Measurements from ENCODE around the gene AKT1. TPM values are rescaled to one million over a fixed set of nuclear protein-coding genes. Genes with fewer than 3 reads are reported as not detected.

Gene AKT1
- total RNA-seq, 4 donors from 2014 or later, result 51.9 to 91.0 (median 88.7) TPM

DNA sequence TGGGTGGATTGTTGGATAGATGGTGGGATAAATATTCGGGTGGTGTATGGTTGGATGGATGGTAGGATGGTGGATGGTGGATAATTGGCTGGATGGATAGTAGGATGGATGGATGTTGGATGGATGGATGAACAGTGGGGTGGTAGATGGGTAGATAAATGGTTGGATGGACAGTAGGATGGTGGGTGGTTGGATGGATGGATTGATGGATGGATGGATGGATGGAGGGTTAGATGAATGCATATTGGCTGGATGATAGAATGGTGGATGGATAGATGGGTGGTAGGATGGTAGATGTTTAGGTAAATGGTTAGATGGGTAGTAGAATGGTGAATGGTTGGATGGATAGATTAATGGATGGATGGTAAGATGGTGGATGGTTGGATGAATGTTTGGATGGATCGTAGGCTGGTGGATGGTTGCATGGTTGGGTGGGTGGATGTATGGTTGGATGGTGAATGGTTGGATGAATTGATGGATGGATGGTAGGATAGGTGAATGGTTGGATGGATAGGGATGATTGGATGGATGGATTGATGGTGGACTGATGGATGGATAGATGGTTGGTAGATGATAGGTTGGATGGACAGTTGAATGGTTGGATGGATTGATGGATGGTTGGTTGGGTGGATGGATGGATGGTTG, 28.9 kb upstream of the AKT1 start:
- intact Hi-C loops (cut with DNase I; ENCODE audit: low total_unique reads), result loop anchor here (5.0 kb wide), 1 partner anchor 52 kb away; no protein-coding TSS in a partner anchor
- 97% methylated on average over 2 of the region's 2 CpGs for WGBS, 2 donors
- H3K4me3 ChIP-seq (ENCODE audit: low read depth, poor library complexity, severe bottlenecking), result no peak overlapping the region
- DNase-seq (ENCODE audit: low spot score in 2 of 2), result no peak
- no peak for TF ChIP-seq POLR2A (IDR thresholded peaks at IDR 0.05)
- TF ChIP-seq, protein P1, sequence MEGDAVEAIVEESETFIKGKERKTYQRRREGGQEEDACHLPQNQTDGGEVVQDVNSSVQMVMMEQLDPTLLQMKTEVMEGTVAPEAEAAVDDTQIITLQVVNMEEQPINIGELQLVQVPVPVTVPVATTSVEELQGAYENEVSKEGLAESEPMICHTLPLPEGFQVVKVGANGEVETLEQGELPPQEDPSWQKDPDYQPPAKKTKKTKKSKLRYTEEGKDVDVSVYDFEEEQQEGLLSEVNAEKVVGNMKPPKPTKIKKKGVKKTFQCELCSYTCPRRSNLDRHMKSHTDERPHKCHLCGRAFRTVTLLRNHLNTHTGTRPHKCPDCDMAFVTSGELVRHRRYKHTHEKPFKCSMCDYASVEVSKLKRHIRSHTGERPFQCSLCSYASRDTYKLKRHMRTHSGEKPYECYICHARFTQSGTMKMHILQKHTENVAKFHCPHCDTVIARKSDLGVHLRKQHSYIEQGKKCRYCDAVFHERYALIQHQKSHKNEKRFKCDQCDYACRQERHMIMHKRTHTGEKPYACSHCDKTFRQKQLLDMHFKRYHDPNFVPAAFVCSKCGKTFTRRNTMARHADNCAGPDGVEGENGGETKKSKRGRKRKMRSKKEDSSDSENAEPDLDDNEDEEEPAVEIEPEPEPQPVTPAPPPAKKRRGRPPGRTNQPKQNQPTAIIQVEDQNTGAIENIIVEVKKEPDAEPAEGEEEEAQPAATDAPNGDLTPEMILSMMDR (IDR thresholded peaks at IDR 0.05), result no peak

DNA sequence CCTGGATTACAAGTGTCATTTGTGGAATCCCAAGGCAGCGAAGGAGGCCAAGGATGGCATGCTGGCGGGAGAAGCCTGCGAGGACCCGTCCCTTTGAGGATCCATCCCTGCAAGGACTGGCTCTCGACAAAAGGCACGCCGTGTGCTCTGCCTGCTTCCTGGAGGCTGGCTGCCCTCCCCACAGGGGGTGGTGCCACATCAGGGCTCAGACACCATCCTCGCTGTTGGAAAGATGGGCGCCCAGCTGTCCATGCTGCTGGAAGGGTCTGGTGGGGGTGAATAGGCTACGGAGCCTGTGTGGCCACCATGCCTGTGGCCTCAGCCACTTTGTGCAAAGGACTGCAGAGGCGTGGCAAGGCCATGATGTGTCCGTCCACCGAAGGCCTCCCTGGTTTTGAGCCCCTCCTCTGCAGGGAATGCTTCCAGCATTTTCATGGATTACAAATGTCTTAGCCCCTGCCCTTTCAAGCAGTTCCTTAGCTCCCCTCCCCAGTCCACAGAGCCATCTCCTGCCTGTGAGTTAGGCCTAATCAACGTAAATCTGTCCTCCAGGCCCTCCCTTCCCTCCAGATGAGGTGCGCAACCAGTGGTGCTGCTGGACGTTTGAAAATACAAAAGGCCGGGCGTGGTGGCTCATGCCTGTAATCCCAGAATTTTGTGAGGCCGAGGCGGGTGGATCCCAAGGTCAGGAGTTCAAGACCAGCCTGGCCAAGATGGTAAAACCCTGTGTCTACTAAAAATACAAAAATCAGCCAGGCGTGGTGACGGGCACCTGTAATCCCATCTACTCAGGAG, 27.5 kb upstream of the AKT1 start:
- no peak overlapping the region for H3K4me3 ChIP-seq (ENCODE audit: low read depth, poor library complexity, severe bottlenecking)
- intact Hi-C loops (cut with DNase I; ENCODE audit: low total_unique reads), result loop anchor here (5.0 kb wide), 1 partner anchor 51 kb away; no protein-coding TSS in a partner anchor
- WGBS, 2 donors, result 86% methylated on average over 22 of the region's 22 CpGs
- DNase-seq (ENCODE audit: low spot score in 2 of 2), result no peak
- TF ChIP-seq POLR2A (IDR thresholded peaks at IDR 0.05), result no peak
- TF ChIP-seq, protein P1 (IDR thresholded peaks at IDR 0.05), result no peak

DNA sequence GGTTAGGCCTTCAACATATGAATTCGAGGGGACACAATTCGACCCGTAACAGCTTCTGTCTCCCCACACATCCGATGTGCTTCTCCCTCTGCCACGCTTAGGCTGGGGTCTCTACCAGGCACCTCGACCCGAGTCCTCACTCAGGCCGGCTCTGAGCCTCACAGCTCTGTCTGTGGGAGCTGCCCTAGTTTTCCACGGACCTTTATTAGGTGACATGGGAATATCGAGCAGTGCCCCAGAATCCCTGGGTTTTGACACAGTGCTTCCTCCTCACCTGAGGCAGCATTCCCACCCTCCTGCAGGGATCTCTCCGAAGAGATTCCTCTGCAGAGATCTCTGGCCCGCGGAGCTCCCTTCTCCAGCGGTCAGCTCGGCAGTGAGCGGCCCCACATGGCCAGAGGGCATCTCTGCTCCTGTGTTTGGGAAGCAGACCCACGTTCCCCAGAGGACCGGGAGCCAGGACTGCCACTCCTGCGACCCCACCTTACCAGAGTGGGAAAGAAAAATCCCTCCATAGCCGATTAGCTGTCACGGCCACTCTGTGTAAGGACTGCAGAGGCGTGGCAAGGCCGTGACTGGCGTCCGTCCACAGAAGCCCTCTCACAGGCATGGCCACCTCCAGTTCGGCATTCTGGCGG, 26.5 kb upstream of the AKT1 start:
- H3K4me3 ChIP-seq (ENCODE audit: low read depth, poor library complexity, severe bottlenecking), result no peak overlapping the region
- 92 to 93% methylated on average over 27 of the region's 27 CpGs for WGBS, 2 donors
- DNase-seq (ENCODE audit: low spot score in 2 of 2), result no peak
- intact Hi-C loops (cut with DNase I; ENCODE audit: low total_unique reads), result loop anchor here (5.0 kb wide), 1 partner anchor 50 kb away; no protein-coding TSS in a partner anchor
- no peak for TF ChIP-seq POLR2A (IDR thresholded peaks at IDR 0.05)
- TF ChIP-seq, protein P1 (IDR thresholded peaks at IDR 0.05), result no peak

DNA sequence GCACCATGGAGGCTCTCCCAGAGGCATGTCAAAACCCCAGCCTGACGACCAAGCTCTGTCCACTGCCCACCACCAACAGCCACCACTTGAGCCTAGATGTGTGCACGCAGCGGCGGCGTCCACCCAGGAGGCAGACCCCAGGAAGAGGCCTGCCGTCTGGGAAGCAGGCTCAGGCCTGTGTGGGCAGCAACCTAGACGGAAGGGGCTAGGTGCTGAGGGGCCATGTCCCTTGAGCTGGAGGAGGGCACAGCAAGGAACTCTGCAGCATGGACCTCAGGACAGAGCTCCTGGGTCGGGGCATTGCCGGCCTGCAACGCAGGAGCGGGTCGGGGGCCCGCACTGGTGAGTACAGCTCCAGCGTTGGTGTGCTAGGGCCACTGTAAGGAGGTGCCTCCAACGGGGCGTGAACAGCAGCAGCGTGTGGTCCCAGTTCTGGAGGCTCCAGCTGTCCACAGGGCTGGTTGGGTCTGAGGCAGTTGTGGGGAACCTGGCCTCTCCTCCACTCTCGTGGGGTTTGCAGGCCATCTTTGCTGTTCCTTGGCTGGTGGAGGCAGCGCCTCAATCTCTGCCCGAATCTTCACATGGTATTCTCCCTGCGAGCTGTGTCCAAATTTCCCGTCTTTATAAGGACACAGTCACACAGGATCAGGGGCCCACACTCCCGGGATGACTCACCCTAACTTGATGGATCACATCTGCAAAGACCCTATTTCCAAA, 25.8 kb upstream of the AKT1 start:
- TF ChIP-seq, protein P1 (IDR thresholded peaks at IDR 0.05), result no peak
- TF ChIP-seq POLR2A (IDR thresholded peaks at IDR 0.05), result no peak
- 81 to 83% methylated on average over 20 to 23 of the region's 23 CpGs for WGBS, 2 donors
- DNase-seq (ENCODE audit: low spot score in 2 of 2), result no peak
- no peak overlapping the region for H3K4me3 ChIP-seq (ENCODE audit: low read depth, poor library complexity, severe bottlenecking)
- intact Hi-C loops (cut with DNase I; ENCODE audit: low total_unique reads), result loop anchor here (5.0 kb wide), 1 partner anchor 49 kb away; no protein-coding TSS in a partner anchor

DNA sequence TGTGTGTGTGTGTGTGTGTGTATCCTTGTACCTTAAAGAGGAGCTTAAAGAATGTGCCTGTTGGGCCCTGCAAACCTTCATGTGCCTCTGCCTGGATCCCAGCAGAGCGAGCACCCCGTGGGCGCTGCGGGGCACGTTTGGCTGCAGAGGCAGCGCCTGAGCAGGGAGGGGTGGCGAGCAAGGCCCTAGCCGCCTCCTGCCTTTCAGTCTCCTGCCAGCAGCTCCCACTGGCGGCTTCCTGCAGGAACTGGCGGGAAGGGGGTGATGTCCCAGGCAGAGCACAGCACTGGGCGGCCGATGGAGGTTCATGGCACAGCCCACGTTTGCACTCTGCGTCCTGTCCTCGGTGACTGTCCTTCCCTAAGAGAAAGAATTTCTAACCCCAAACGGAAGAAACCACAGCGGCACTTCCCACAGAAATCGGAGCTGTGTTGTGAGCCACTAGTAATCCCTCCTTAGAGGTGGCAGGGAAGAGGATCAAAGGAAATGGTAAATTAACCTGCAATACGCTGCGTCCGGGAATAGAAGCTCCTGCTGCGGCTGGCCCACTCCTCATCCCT, 25.2 kb upstream of the AKT1 start:
- intact Hi-C loops (cut with DNase I; ENCODE audit: low total_unique reads), result loop anchor here (5.0 kb wide), 1 partner anchor 48 kb away; no protein-coding TSS in a partner anchor
- 20 to 29% methylated on average over 21 to 22 of the region's 22 CpGs for WGBS, 2 donors
- TF ChIP-seq, protein P1 (IDR thresholded peaks at IDR 0.05), result no peak
- DNase-seq (ENCODE audit: low spot score in 2 of 2), result no peak
- H3K4me3 ChIP-seq (ENCODE audit: low read depth, poor library complexity, severe bottlenecking), result no peak overlapping the region
